ENCODE measurements around the gene COX7B2. TPM values are rescaled to one million over a fixed set of nuclear protein-coding genes. Genes with fewer than 3 reads are reported as not detected.

Gene COX7B2
- total and polyA plus RNA-seq, 2 of the 13 experiments (the other 11 are each of a cell fraction or from before 2014, with no cell fraction given), result not detected

GRCh38 chr4:46819095-46819494 is 90.0 kb downstream of the COX7B2 start:
- in situ Hi-C loops (cut with HindIII; ENCODE audit: extremely low pct_ligation_motif_present, low pct_unique_long_range_greater_than_20kb), result no loop called here
- H3K27me3 ChIP-seq (ENCODE audit: control insufficient read depth in 1 of 2, insufficient read depth in 2 of 2, low read length in 2 of 2), result no peaks in the 10 kb centered on the region
- H3K36me3 ChIP-seq (replicated peaks in 1 of 2; ENCODE audit: control insufficient read depth in 1 of 2, insufficient read depth in 2 of 2, low read length in 2 of 2), result no peaks in the 10 kb centered on the region
- no peak overlapping the region for H3K9ac ChIP-seq (ENCODE audit: insufficient read depth, low read depth, low read length)
- BruUV-seq (replicated peaks), result no TSS peak
- no peak overlapping the region for H3K27ac ChIP-seq (ENCODE audit: extremely low read length, insufficient read depth, low read length)
- DNase-seq (ENCODE audit: low spot score) (no peak), FAIRE-seq (no peak), ATAC-seq (no peak)
- ChIA-PET CTCF (ENCODE audit: low intra/inter-chr PET ratio, low total read pairs) (no interaction called here), POLR2A (no interaction called here)
- H3K4me1 ChIP-seq (ENCODE audit: insufficient read depth, low read length), result no peaks in the 10 kb centered on the region
- no peaks in the 10 kb centered on the region for H4K20me1 ChIP-seq (ENCODE audit: insufficient read depth, low read length)
- intact Hi-C loops (cut with micrococcal nuclease; ENCODE audit: unreplicated experiment), result no loop called here
- H3K9me3 ChIP-seq (ENCODE audit: low read length), result no peaks in the 10 kb centered on the region
- H3K79me2 ChIP-seq (ENCODE audit: insufficient read depth, low read length), result no peaks in the 10 kb centered on the region
- H2AFZ ChIP-seq (ENCODE audit: low read length), result no peak overlapping the region
- TF ChIP-seq CBX5 (CRISPR knock-in tag; IDR thresholded peaks at IDR 0.05; ENCODE audit: borderline replicate concordance), result no peak
- no peak for TF ChIP-seq ESRRA (CRISPR knock-in tag; IDR thresholded peaks at IDR 0.05; ENCODE audit: low read depth)
- TF ChIP-seq, protein P1, sequence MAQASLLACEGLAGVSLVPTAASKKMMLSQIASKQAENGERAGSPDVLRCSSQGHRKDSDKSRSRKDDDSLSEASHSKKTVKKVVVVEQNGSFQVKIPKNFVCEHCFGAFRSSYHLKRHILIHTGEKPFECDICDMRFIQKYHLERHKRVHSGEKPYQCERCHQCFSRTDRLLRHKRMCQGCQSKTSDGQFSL (CRISPR knock-in tag; IDR thresholded peaks at IDR 0.05), result no peak
- TF ChIP-seq ZNF253 (CRISPR knock-in tag; IDR thresholded peaks at IDR 0.05; ENCODE audit: borderline replicate concordance), result no peak
- no peak for TF ChIP-seq REST (IDR thresholded peaks at IDR 0.05; ENCODE audit: borderline replicate concordance in 1 of 2, low read depth in 1 of 2, low read length in 2 of 2)
- no peak for TF ChIP-seq SOX13 (IDR thresholded peaks at IDR 0.05)
- TF ChIP-seq SOX13 (CRISPR knock-in tag; conservative IDR thresholded peaks at IDR 0.05 in 1 of 2, IDR thresholded peaks at IDR 0.05 in 1 of 2), result no peak
- no peak for TF ChIP-seq ZNF792 (CRISPR knock-in tag; IDR thresholded peaks at IDR 0.05)
- 77% methylated on average over 3 of the region's 3 CpGs for WGBS (ENCODE audit: low lambda C conversion rate)
- H3K4me3 ChIP-seq (replicated peaks in 1 of 3; ENCODE audit: insufficient read depth in 1 of 3, low read depth in 2 of 3, low read length in 3 of 3), result no peak overlapping the region
- H3K4me2 ChIP-seq (ENCODE audit: low read depth, low read length), result no peak overlapping the region

Measured in HepG2 (cell line).